Right lobe of liver (tissue), 6 donors: Measurements from ENCODE around the gene SLC5A2. TPM values are rescaled to one million over a fixed set of nuclear protein-coding genes. Genes with fewer than 3 reads are reported as not detected.

Experiments used
- ATAC-seq, 4 donors: fragments of 200-7000 bp; cut with Tn5 transposase; one replicate each; pipeline ENCODE4 v1.9.1; 2020; ENCODE audit warnings: mild to moderate bottlenecking in 4 of 4, moderate library complexity in 4 of 4
- DNase-seq, 3 donors: peaks; one replicate each; pipeline ENCODE4 v3.0.0-alpha.2; 2020
- H3K27ac ChIP-seq, 3 donors: fragments of 200-600 bp; one replicate each; pipeline ENCODE4 v1.8.0; 2022
- H3K27me3 ChIP-seq, 2 donors: fragments of 200-600 bp; one replicate each; pipeline ENCODE4 v1.8.0; 2022
- H3K36me3 ChIP-seq, 4 donors: fragments of 200-600 bp; sonication (generic) in 1 of 4; one replicate each; pipeline versions ENCODE4 v1.5.1 to v1.8.0; 2017 to 2022; ENCODE audit warnings: control low read depth in 1 of 4
- H3K4me1 ChIP-seq, 4 donors: fragments of 200-600 bp; sonication (generic) in 1 of 4; one replicate each; pipeline versions ENCODE4 v1.5.1 to v1.8.0; 2017 to 2022; ENCODE audit warnings: control low read depth in 1 of 4
- H3K4me3 ChIP-seq, 3 donors: fragments of 200-600 bp; one replicate each; pipeline ENCODE4 v1.8.0; 2022
- H3K9me3 ChIP-seq, 4 donors: fragments of 200-600 bp; sonication (generic) in 1 of 4; one replicate each; pipeline versions ENCODE4 v1.5.1 to v1.8.0; 2017 to 2022; ENCODE audit warnings: control low read depth in 1 of 4
- CTCF ChIP-seq, 4 donors: fragments of 200-600 bp in 3 of 4; fragments of 450-650 bp in 1 of 4; IDR thresholded peaks; one replicate each; pipeline versions ENCODE4 v1.5.1 to v1.8.0; 2016 to 2022; ENCODE audit warnings: antibody characterized with exemption in 4 of 4, mild to moderate bottlenecking in 2 of 4
- POLR2A ChIP-seq: fragments of 450-650 bp; IDR thresholded peaks from one replicate; pipeline ENCODE4 v1.6.1; 2017; ENCODE audit warnings: antibody characterized with exemption, mild to moderate bottlenecking
- WGBS: methylation state at CpG from one replicate; pipeline ENCODE4 v1.1.6; 2018; ENCODE audit warnings: low coverage, low lambda C conversion rate; ENCODE audit not compliant: insufficient coverage; ENCODE audit errors: missing lambda C conversion rate; 5-methylcytosine and 5-hydroxymethylcytosine counted together
- intact Hi-C, 2 donors: fragments of 100-400 bp; cut with DNase I; formaldehyde crosslinking; loops; one replicate each; pipeline versions ENCODE4 v1.11.2 to v1.14.1; 2022
- total RNA-seq, 6 experiments: library from RNA; depleted of rRNA in 2 of 6; stranded (reverse); fragments of >200 nt in 2 of 6; fragmentation: NEBNext Ultra II Directional in 3 of 6; extraction: Animal tissue kit (Norgen Biotek cat#: 25700) in 3 of 6; gene quantifications; one replicate each; pipeline versions ENCODE4 v1.1.0 to v1.2.4, GENCODE V29; 2016 to 2023
- donor health status: DM: no; HTN: yes; CAD: no.
- donor health status: DM: no; HTN: no; CAD: no.
- donor health status: DM: no; HTN: no; CAD: no.
- donor health status: DM: no; HTN: yes; CAD: no.
- donor health status: DM: no; HTN: yes; CAD: no.

SLC5A2 gene
- total RNA-seq, 6 experiments from 2014 or later = 0.07 to 0.14 (median 0.12) TPM; not detected in 3

- intact Hi-C loops = no loop called here
- DNase-seq (no peak), ATAC-seq (no peak)
- Histone ChIP-seq H3K4me3 (no peak overlapping the region), H3K27ac (no peak overlapping the region), H3K9me3 (no peaks in the 10 kb centered on the region), H3K27me3 (no peaks in the 10 kb centered on the region), H3K36me3 (peaks cover 0 to 27% (median 5%) of the 10 kb centered on the region in 4 donors), H3K4me1 (peaks cover 0 to 8% (median 0%) of the 10 kb centered on the region in 4 donors)
- WGBS = 81% methylated on average over 3 of the region's 5 CpGs
- TF ChIP-seq CTCF (IDR thresholded peaks at IDR 0.05) (no peak), POLR2A (no peak)
These were observed 15.7 kb upstream of the SLC5A2 start for GRCh38 chr16:31467151-31467773.

- peaks cover 0 to 27% (median 5%) of the 10 kb centered on the region in 4 donors for H3K36me3 ChIP-seq
- H3K27me3 ChIP-seq = no peaks in the 10 kb centered on the region
- ATAC-seq = no peak
- intact Hi-C loops = no loop called here
- H3K4me3 ChIP-seq = no peak overlapping the region
- TF ChIP-seq POLR2A (no peak), CTCF (IDR thresholded peaks at IDR 0.05) (no peak)
- H3K9me3 ChIP-seq = no peaks in the 10 kb centered on the region
- 95% methylated on average over 5 of the region's 5 CpGs for WGBS
- peaks cover 0 to 12% (median 0%) of the 10 kb centered on the region in 4 donors for H3K4me1 ChIP-seq
- no peak for DNase-seq
- H3K27ac ChIP-seq = no peak overlapping the region
These were observed 15.1 kb upstream of the SLC5A2 start for GRCh38 chr16:31467858-31468257.

- H3K27me3 ChIP-seq = no peaks in the 10 kb centered on the region
- intact Hi-C loops = loop anchor here in 1 of 2 donors (10.0 kb wide), 1 partner anchor 224 kb away; no protein-coding TSS in a partner anchor
- TF ChIP-seq POLR2A = no peak
- no peak for ATAC-seq
- peaks cover 0 to 13% (median 0%) of the 10 kb centered on the region in 4 donors for H3K4me1 ChIP-seq
- no peaks in the 10 kb centered on the region for H3K9me3 ChIP-seq
- H3K36me3 ChIP-seq = peaks cover 0 to 13% (median 2%) of the 10 kb centered on the region in 4 donors
- H3K4me3 ChIP-seq = no peak overlapping the region
- DNase-seq = no peak
- WGBS = 73% methylated on average over 3 of the region's 3 CpGs
- no peak overlapping the region for H3K27ac ChIP-seq
These were observed 12.3 kb upstream of the SLC5A2 start for GRCh38 chr16:31470615-31471014.

GRCh38 chr16:31471241-31471874, 11.6 kb upstream of the SLC5A2 start:
- no peak for DNase-seq
- Histone ChIP-seq H3K4me3 (peak overlapping the region; percentile 40 to 42 (median 40)), H3K9me3 (no peaks in the 10 kb centered on the region), H3K4me1 (peaks cover 0 to 17% (median 0%) of the 10 kb centered on the region in 4 donors), H3K27me3 (no peaks in the 10 kb centered on the region), H3K27ac (peak overlapping the region; percentile 3 to 76 (median 44)), H3K36me3 (peaks cover 0 to 7% (median 0%) of the 10 kb centered on the region in 4 donors)
- no peak for TF ChIP-seq POLR2A
- no peak for TF ChIP-seq CTCF (IDR thresholded peaks at IDR 0.05)
- intact Hi-C loops = loop anchor here in 1 of 2 donors (10.0 kb wide), 1 partner anchor 223 kb away; no protein-coding TSS in a partner anchor
- WGBS = 54% methylated on average over 8 of the region's 15 CpGs
- no peak for ATAC-seq
